Stimulated activated CD8-positive, alpha-beta memory T cell treated with anti-CD3 and anti-CD28 coated beads, Interleukin-12 subunit alpha, Interleukin-12 subunit beta, amount 100 ng/mL, for 4 hours (primary cell): ENCODE data around the gene RAD51B.
"Not testable (repeated sequence)": the region's sequence is repeated elsewhere in the genome, so short reads cannot be mapped to it uniquely, and the experiment has no call there.

Experiments
- DNase-seq: peaks from one replicate; pipeline ENCODE4 v3.0.0-alpha.2; 2020; ENCODE audit warnings: low read depth

RAD51B gene

DNA sequence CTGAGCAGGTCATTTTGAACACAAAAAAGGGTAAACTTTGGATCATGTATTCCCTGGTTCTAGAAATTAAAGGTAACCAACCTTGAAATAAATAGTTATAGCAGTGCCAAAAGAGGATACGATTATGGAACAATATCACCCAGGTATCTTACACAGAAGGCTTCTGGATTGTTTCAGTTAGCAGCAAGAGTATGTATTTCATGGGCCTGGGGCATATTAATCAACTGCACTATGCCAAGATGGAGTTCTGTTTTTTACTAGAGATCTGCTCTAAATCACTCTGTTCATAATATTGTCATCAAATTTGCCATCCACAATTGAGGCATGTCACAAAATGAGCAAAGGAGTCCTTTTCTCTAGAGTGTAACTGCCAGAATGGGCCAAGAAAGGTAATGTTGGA lies 357.1 kb downstream of the RAD51B start:
- DNase-seq = no peak

DNA sequence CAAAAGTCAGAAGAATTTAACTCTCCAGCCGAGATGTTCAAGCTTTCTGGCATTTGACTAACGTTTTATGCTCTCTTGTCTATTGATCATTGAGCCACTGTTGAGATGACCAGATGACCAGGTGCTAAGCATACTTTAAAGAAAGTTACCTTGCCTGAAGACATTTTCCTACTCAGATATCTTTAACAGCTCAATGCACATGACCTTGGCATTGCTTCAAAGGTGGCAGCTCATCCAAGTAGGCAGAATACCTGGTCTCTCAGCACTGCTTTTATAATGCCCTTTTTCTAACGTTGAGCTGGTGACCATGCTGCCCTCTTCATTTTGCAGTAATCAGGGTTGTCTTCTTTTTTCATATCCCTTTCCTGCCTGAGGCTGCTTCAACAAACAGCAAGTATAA lies 358.1 kb downstream of the RAD51B start:
- no peak for DNase-seq

DNA sequence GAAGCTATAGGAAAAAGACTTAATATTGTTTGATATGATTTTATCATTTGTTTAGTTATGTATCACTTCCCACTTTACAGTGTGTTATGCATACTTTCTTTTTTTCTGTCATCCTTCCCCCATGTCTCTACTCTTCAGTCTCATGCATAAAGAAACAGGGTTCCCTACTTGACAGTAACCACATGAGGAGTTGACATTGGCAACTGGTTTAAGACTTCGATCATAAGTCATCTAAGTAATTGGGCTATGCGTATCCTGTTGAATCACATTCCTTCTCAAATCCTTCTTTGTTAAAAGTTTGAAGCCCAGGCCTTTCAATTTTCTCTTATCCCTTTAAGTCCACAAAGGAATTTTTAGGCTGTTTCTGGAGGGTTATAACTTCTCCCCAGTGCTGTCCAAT lies 358.7 kb downstream of the RAD51B start:
- no peak for DNase-seq

- no peak for DNase-seq
These were observed 362.1 kb downstream of the RAD51B start for GRCh38 chr14:68181519-68182326.

GRCh38 chr14:68182492-68182891 lies 362.9 kb downstream of the RAD51B start:
- DNase-seq = no peak

DNA sequence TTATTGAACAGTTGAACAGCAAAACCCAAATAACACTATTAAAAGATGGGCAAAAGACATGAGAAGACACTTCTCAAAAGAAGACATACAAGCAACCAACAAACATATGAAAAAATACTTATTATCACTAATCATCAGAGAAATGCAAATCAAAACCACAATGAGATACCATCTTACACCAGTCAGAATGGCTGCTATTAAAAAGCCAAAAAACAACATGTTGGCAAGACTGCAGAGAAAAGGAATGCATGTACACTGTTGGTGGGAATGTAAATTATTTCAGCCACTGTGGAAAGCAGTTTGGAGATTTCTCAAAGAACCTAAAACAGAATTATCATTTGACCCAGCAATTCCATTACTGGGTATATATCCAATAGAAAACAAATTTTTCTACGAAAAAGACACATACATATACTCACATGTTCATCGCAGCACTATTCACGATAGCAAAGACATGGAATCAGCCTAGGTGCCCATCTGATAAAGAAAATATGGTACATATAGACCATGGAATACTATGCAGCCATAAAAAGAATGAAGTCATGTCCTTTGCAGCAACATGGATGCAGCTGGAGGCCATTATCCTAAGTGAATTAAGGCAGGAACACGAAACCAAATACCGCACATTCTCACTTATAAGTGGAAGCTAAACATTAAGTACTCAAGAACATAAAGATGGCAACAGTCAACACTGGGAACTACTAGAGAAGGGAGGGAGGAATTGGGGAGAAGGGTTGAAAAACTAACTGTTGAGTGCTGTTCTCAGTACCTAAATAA lies 367.1 kb downstream of the RAD51B start:
- DNase-seq = not testable (repeated sequence)

GRCh38 chr14:68188174-68188573 lies 368.6 kb downstream of the RAD51B start:
- DNase-seq = no peak

- DNase-seq = no peak
These were observed 370.5 kb downstream of the RAD51B start for GRCh38 chr14:68190032-68190431.

- DNase-seq = no peak
These were observed 372.2 kb downstream of the RAD51B start for GRCh38 chr14:68191567-68192321.

GRCh38 chr14:68192935-68193334 lies 373.4 kb downstream of the RAD51B start:
- no peak for DNase-seq

GRCh38 chr14:68193970-68194681 lies 374.5 kb downstream of the RAD51B start:
- no peak for DNase-seq

GRCh38 chr14:68195126-68195525 lies 375.5 kb downstream of the RAD51B start:
- DNase-seq = no peak

GRCh38 chr14:68198713-68199495 lies 379.3 kb downstream of the RAD51B start:
- no peak for DNase-seq

- no peak for DNase-seq
These were observed 380.1 kb downstream of the RAD51B start for GRCh38 chr14:68199554-68200151.

- no peak for DNase-seq
These were observed 384.3 kb downstream of the RAD51B start for GRCh38 chr14:68203871-68204270.

DNA sequence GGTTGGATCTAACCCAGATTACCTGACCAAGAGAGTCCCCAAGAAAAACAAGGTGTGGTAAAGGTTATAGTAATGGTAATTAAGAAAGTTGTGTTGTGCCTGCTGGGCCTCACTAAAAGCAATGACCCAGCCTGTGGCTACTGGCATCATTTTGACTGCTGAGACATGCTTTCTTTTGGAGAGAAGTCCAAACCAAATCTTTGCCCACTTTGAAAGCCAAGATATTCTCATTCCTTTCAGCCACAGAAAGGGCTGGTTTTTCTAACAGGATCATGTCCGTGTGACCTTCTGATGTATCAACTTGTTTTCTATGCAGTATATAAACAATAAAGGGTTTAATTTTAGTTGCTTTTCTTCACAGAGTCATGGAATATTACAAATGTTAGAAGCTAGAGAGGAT lies 388.6 kb downstream of the RAD51B start:
- DNase-seq = no peak

DNA sequence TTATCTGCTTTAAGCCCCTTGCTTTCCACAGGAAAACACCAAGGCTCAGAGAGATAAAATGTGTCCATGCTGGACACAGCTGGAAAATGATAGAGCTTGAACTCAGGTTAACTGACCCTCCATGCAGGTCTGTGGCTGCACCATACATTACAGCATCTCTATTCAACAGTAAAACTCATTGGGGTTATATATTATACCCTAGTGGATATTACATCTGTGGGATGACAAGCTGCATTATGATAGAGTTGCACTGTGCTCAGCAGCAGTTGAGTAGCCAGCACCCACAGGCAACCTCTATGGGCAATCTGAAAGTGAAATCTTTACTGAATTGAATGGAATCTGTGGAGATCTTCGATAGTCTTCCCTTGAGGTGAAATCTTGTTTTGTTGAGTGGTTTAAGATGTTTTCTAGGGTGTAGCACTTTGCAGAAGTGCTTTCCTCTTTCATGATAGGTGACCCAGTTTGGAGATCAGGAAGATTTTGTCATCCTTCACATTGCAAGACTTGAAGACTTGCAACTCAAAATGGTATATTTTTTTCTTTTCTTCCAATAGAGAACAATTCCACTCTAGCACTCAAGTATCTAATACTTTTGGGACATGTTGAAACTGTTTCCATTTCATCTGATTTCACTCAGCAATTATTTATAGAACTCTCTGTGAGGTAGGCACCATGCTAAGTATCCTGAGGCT lies 389.2 kb downstream of the RAD51B start:
- no peak for DNase-seq

DNA sequence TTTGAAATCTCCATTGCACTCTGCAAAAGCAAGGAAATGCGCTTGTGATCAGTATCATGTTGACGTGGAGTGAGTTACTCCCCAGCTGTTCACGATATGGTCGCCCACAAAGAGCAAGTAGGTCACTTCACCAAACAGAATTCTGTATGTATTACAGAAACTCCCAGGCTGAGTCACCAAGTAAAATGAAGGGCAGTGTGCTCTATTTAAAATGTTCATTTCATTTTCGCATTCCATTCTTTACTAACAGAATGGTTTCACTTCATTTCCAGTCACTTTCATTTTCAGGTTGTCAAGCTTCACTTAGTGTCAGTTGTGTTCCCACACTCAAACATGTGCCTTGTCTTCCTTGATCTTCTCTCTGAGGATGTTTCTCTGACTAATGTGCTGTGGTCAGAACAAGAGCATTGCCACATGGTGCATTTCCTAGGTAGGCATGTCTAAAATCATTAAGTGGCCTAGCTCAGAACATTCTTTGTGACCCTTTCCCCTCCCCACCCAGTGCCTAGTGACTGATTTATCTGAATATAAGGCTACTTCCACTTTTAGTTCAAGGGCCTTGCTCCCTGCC lies 391.2 kb downstream of the RAD51B start:
- DNase-seq = peak; percentile 13

GRCh38 chr14:68211421-68211820 lies 391.8 kb downstream of the RAD51B start:
- DNase-seq = no peak

- no peak for DNase-seq
These were observed 392.3 kb downstream of the RAD51B start for GRCh38 chr14:68211886-68212285.
